Astrocyte of the hippocampus (primary cell): Measurements from ENCODE around the gene ACACA.

Experiments used
- DNase-seq: peaks from one replicate; pipeline ENCODE4 v3.0.0; 2011; ENCODE audit warnings: low read depth, low spot score

Gene ACACA

DNA sequence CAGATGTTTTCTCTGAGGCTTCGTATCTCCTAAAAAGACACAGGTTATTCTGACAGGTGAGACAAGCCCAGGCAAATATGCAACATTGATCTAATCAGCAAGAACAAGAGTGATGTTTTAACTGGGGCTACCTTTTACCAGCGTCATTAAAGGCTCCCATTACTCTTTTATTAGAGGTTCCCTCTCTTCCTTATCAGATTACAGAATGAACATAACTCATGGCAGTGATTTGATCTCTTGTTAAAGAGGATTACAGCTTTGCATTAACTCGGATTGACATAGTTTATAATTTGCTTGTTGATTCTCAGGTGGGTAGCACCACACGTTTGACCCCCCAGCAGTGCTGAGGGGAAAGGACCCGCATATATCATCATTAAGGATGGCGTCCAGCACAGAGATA, 367.4 kb downstream of the ACACA start:
- DNase-seq, result no peak

DNA sequence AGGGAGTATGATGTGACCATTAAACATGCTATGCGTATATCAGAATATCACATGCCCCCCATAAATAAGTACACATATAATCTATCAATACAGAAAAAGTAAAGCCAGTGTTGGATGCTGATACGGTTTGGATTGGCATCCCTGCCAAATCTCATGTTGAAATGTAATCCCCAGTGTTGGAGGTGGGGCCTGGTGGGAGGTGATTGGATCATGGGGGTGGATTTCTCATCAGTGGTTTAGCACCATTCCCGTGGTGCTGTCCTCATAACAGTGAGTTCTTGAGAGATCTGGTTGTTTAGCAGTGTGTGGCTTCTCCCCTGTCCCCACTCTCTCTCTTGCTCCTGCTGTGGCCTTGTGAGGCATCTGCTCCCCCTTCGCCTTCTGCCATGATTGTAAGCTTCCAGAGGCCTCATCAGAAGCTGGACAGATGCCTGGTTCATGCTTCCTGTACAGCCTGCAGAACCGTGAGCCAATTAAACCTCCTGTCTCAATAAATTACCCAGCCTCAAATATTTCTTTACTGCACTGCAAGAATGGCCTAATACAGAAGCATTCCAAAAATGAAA, 369.0 kb downstream of the ACACA start:
- no peak for DNase-seq
